Large intestine (tissue), 3 donors: ENCODE measurements around the gene LUZP1. TPM values are rescaled to one million over a fixed set of nuclear protein-coding genes. Genes with fewer than 3 reads are reported as not detected.
A peak's percentile ranks its signal among the peaks of the same experiment; 100 is the strongest.

Experiments
- DNase-seq, 2 donors: peaks; one replicate each; pipeline versions ENCODE4 v3.0.0 to v3.0.0-alpha.2; 2013
- H3K27ac ChIP-seq: one replicate; pipeline ENCODE4 v1.5.1; 2013; ENCODE audit warnings: low read length
- H3K27me3 ChIP-seq: 2 replicates; pipeline ENCODE4 v1.6.1; 2013; ENCODE audit warnings: low read length; ENCODE audit not compliant: control insufficient read depth, insufficient read depth
- H3K36me3 ChIP-seq: 2 replicates; pipeline ENCODE4 v1.6.1; 2013; ENCODE audit warnings: low read length; ENCODE audit not compliant: control insufficient read depth, insufficient read depth
- H3K4me1 ChIP-seq: one replicate; pipeline ENCODE4 v1.6.1; 2013; ENCODE audit warnings: low read length; ENCODE audit not compliant: control insufficient read depth, insufficient read depth
- H3K4me3 ChIP-seq: one replicate; pipeline ENCODE4 v1.5.1; 2013; ENCODE audit warnings: low read length
- H3K9me3 ChIP-seq: one replicate; pipeline ENCODE4 v1.6.1; 2013; ENCODE audit warnings: mild to moderate bottlenecking, low read depth, low read length, moderate library complexity; ENCODE audit not compliant: control insufficient read depth
- whole genome bisulfite sequencing: methylation state at CpG from one replicate; pipeline ENCODE4 v1.1.5; 2013; ENCODE audit warnings: low lambda C conversion rate; ENCODE audit not compliant: insufficient coverage; 5-methylcytosine and 5-hydroxymethylcytosine counted together
- polyA plus RNA-seq: library from polyadenylated mRNA; unstranded; fragments of 120-200 nt; gene quantifications from one replicate; pipeline ENCODE4 v1.2.1, GENCODE V29; 2013

LUZP1 gene
- polyA plus RNA-seq, 1 donor: 23.7 TPM

DNA sequence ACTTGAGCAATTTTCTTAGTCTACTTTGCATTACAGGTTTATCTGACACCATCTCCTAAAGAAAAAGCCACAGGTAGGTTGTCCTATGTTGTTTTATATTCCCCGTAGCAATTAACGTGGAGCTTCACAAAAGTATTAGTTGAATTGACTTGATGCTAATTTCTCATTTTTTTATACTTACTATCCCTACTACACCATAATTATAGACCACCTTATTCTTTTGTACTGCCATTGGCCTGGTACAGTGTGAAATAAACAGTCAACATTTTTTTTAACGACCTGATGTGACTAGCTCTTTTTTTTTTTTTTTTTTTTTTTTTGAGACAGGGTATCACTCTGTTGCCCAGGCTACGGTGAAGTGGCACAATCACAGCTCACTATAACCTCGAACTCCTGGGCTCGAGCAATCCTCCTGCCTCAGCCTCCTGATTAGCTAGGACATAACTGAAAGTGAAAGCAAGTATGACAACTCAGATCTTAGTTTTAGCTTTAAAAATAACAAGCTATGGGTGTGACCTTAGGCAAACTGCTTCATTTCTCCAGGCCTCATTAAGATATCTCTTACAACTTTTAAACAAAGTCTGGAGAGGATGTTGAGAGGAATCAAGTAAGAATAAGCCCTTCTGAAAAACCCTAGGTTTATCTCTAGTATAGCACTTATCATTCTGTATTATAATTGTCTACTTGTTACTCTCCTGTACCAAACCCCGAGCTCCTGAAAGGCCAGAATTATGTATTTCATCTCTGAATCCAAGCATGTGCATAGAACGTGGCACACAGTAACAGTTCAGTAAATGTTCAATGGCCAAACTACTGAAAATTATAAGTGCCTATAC is 49.5 kb downstream of the LUZP1 start:
- H3K27me3 ChIP-seq: no peaks in the 10 kb centered on the region
- no peak overlapping the region for H3K27ac ChIP-seq
- peaks cover 18% of the 10 kb centered on the region for H3K4me1 ChIP-seq
- no peak overlapping the region for H3K4me3 ChIP-seq
- H3K36me3 ChIP-seq: no peaks in the 10 kb centered on the region
- H3K9me3 ChIP-seq: peaks cover 2% of the 10 kb centered on the region
- 87% methylated on average over 3 of the region's 8 CpGs for whole genome bisulfite sequencing
- peak in 1 of 2 donors; percentile 28 for DNase-seq

DNA sequence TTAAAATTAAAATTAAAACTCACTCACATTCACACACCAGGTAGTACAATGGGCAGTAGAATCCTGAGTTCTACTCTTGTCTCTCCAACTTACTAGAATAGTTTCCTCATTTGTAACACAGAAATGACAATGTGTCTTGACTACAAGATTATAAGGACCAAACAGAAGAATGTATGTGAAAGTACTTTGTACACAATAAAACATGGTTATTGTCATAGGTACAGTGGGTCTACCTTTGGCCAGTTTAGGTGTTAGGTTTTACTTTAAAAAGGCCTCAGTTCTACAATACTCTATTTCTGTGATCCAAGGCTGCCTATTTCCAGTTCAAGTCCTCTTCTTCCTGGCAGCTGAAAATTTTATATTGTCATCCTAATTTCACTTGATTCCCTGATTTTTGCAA is 50.2 kb downstream of the LUZP1 start:
- H3K9me3 ChIP-seq: peaks cover 2% of the 10 kb centered on the region
- H3K27me3 ChIP-seq: no peaks in the 10 kb centered on the region
- no peak for DNase-seq
- H3K36me3 ChIP-seq: no peaks in the 10 kb centered on the region
- H3K4me3 ChIP-seq: no peak overlapping the region
- H3K27ac ChIP-seq: no peak overlapping the region
- H3K4me1 ChIP-seq: peaks cover 15% of the 10 kb centered on the region

DNA sequence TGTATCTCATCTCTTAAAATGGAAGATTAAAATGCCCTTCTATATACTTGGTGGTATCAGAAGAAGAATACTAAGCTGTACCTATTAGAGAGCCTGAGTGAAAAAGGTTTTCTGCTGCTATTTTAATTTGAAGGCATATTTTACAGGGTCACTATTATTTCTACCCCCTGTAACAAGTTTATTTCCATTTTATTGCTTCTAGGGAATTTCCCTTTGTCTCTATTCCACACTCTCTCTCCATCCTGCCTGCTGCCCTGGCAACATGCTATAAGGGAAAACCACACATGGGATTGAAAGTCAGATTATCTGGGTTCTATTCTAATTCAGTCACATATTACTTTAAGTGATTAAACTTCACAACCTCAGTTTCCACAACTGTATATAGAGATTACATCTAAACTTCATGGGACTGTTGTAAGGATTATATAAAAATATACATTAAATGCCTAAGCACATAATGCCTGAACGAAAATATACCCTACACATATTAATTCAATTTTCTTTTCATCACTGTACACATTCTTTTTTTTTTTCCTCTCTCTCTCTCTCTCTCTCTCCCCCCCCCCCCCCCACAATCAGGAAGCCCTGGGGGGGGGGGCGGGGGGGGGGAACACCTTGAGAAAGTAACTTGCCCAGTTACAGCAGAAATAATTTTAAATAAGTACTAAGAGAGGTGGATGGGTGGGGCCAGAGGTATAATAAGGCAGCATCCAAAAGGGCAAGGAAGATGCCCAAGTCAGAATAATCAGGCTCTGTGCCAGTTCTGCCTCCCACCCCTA is 51.5 kb downstream of the LUZP1 start:
- no peaks in the 10 kb centered on the region for H3K36me3 ChIP-seq
- peaks cover 5% of the 10 kb centered on the region for H3K4me1 ChIP-seq
- no peak overlapping the region for H3K27ac ChIP-seq
- H3K9me3 ChIP-seq: peaks cover 2% of the 10 kb centered on the region
- DNase-seq: no peak
- no peaks in the 10 kb centered on the region for H3K27me3 ChIP-seq
- H3K4me3 ChIP-seq: no peak overlapping the region
- no CpG with 5 or more reads among the region's 2 CpGs for WGBS

- no peak overlapping the region for H3K4me3 ChIP-seq
- no peak overlapping the region for H3K27ac ChIP-seq
- H3K4me1 ChIP-seq: peaks cover 4% of the 10 kb centered on the region
- H3K9me3 ChIP-seq: peaks cover 2% of the 10 kb centered on the region
- WGBS: 77% methylated on average over 4 of the region's 6 CpGs
- H3K36me3 ChIP-seq: no peaks in the 10 kb centered on the region
- no peak for DNase-seq
- H3K27me3 ChIP-seq: no peaks in the 10 kb centered on the region
Measured at GRCh38 chr1:23116216-23116836, 52.3 kb downstream of the LUZP1 start.

DNA sequence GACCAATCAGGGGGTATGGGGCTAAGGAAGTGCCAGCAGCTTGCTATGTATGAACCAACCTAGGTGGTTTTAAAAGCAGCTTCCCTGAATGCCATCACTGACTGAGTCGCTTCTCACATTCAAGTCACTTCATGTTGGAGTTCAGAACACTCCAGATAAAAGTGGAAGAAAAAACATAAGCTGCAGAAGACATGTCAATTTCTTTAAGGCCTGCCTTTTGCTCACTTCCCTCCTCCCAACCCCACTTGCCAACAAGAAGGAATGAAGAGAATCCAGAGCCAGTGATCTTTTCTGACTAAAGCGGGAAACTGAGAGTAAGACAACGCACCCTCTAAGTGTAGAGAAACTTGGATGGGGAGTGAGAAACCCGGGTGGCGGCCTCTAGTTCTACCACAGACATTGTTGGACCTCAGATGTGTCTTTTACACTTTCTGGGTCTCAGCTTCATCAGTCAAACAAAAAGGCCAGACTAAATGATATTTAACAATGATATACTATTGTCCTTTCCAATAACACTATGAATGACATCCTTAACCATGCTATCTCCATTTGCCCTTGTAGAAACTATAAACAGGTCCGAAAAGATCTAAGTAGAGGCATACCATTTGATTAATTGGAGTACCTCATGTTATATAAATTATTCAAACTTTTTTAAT is 54.1 kb downstream of the LUZP1 start:
- Histone ChIP-seq H3K9me3 (peaks cover 2% of the 10 kb centered on the region), H3K4me1 (peaks cover 4% of the 10 kb centered on the region), H3K4me3 (no peak overlapping the region), H3K27me3 (no peaks in the 10 kb centered on the region), H3K36me3 (no peaks in the 10 kb centered on the region), H3K27ac (no peak overlapping the region)
- 86% methylated on average over 1 of the region's 6 CpGs for WGBS
- no peak for DNase-seq

DNA sequence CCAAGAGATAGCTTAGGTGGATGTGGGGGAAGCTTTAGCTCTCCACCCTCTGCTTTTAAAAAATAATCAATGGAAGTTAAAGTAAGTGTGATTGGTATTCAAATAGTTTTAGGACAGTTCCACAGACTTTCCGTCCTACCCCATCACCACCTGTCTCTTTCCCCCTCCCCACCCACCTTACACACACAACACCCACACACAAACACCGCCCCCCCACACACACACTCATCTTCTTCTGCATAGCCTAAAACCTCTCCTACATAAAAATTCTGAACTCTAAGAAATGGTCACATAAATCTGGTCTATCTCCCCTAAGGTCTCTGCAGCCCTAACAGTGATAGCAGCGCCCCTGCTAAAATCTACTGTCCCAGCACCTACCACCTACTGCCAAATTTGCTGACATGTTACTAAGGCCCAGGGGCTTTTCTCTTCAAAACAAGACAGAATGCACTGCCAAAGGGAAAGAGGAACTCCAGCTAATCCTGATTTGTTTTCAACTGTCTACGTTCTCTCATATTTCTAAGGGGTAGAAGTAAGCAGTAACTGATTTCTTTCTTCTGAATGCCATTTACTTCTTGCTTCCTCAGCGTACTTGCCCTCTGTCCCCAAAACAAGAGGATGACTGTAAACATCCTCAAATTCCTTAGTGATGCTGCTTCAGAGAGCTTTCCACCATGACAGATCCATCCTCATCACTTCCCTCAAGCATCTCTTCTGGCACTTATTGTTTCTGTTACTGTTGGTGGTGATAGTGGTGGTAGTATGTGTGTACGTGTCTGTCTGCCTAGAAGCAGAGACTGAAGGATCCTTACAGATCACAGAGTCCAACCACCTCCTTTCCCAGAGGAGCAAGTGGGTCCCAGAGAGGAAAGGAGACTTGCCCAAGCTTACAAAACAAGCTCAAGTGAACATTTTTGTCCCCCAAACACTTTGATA is 56.8 kb downstream of the LUZP1 start:
- H3K27me3 ChIP-seq: no peaks in the 10 kb centered on the region
- H3K4me1 ChIP-seq: peaks cover 4% of the 10 kb centered on the region
- no peak overlapping the region for H3K27ac ChIP-seq
- WGBS: no CpG with 5 or more reads among the region's 6 CpGs
- no peaks in the 10 kb centered on the region for H3K9me3 ChIP-seq
- H3K4me3 ChIP-seq: no peak overlapping the region
- DNase-seq: no peak
- peaks cover 15% of the 10 kb centered on the region for H3K36me3 ChIP-seq

DNA sequence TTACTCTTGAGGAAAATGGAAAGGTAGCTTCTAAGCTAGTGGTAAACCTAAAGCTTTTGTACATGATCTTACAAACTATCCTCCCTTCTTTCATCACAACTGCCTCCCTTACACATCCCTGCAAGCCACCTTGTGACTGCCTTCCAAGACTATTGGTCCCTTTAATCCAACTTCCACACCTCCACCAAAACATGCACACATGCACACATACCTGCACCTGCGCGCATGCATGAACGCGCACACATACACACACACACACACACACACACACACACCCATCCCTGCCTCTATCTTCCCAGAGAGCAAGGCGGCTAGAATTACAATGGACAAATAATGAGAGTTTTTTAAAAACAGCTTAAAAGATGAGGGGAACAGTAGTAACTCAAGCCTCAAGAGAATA is 58.3 kb downstream of the LUZP1 start:
- no peak overlapping the region for H3K4me3 ChIP-seq
- H3K36me3 ChIP-seq: peaks cover 24% of the 10 kb centered on the region
- no peak overlapping the region for H3K27ac ChIP-seq
- H3K27me3 ChIP-seq: no peaks in the 10 kb centered on the region
- DNase-seq: no peak
- H3K4me1 ChIP-seq: no peaks in the 10 kb centered on the region
- no CpG with 5 or more reads among the region's 5 CpGs for WGBS
- no peaks in the 10 kb centered on the region for H3K9me3 ChIP-seq

GRCh38 chr1:23108918-23109533 is 59.6 kb downstream of the LUZP1 start:
- 100% methylated on average over 1 of the region's 4 CpGs for WGBS
- no peak overlapping the region for H3K27ac ChIP-seq
- no peaks in the 10 kb centered on the region for H3K9me3 ChIP-seq
- H3K4me3 ChIP-seq: no peak overlapping the region
- H3K36me3 ChIP-seq: peaks cover 29% of the 10 kb centered on the region
- no peaks in the 10 kb centered on the region for H3K4me1 ChIP-seq
- no peak for DNase-seq
- no peaks in the 10 kb centered on the region for H3K27me3 ChIP-seq
